GM12878 (cell line): ENCODE data around the gene PDIA4. TPM values are rescaled to one million over a fixed set of nuclear protein-coding genes. Genes with fewer than 3 reads are reported as not detected.

ENCODE experiments used
- ATAC-seq: fragments of 200-7000 bp; cut with Tn5 transposase; 3 replicates; pipeline ENCODE4 v1.9.1; 2020; ENCODE audit warnings: mild to moderate bottlenecking, moderate library complexity
- BruUV-seq: library from RNA; stranded (reverse); fragments of 400-500 nt; replicated peaks from 2 replicates; lab custom pipeline; 2021; lab: Mats Ljungman, UMichigan
- CTCF ChIA-PET: fragments of 300-600 bp; sonication (Branson Sonifier 250); formaldehyde crosslinking; extraction: SDS; loops from one replicate; lab custom pipeline; 2021; ENCODE audit warnings: inconsistent platforms; lab: Yijun Ruan, JAX
- POLR2A ChIA-PET: fragments of 350-600 bp; formaldehyde crosslinking; extraction: SDS; loops from one replicate; lab custom pipeline; 2021; ENCODE audit warnings: inconsistent platforms; lab: Charles Lee
- RAD21 ChIA-PET: fragments of 300-600 bp; sonication (Branson Sonifier 250); formaldehyde crosslinking; loops from one replicate; lab custom pipeline; 2023; ENCODE audit warnings: antibody characterized with exemption; ENCODE audit not compliant: unreplicated experiment; lab: Charles Lee
- SMC1A ChIA-PET: fragments of 300-600 bp; sonication (Branson Sonifier 250); formaldehyde crosslinking; loops from one replicate; lab custom pipeline; 2023; ENCODE audit not compliant: unreplicated experiment, uncharacterized antibody; lab: Charles Lee
- DNase-seq: peaks from one replicate; pipeline ENCODE4 v3.0.0-alpha.2; 2011; ENCODE audit warnings: low read depth, low spot score
- FAIRE-seq: peaks from 3 replicates; lab custom pipeline; 2011; peaks lifted over from hg19 to GRCh38; lab: Jason Lieb, UNC
- H2AFZ ChIP-seq: 2 replicates; pipeline ENCODE4 v1.6.0; 2011; ENCODE audit warnings: low read depth, low read length, control low read depth; ENCODE audit not compliant: control insufficient read depth
- H3K27ac ChIP-seq: 2 replicates; pipeline ENCODE4 v1.5.1; 2011; ENCODE audit warnings: control low read depth; ENCODE audit not compliant: control insufficient read depth, insufficient read depth
- H3K27me3 ChIP-seq, 2 experiments: replicated peaks in 1 of 2; 2 replicates each; pipeline versions ENCODE4 v1.6.0 to v1.6.1; 2011; ENCODE audit warnings: low read length in 1 of 2; ENCODE audit not compliant: control insufficient read depth in 2 of 2, insufficient read depth in 2 of 2
- H3K36me3 ChIP-seq, 2 experiments: 2 replicates each; pipeline ENCODE4 v1.5.1; 2011; ENCODE audit warnings: low read length in 1 of 2; ENCODE audit not compliant: control insufficient read depth in 2 of 2, insufficient read depth in 2 of 2
- H3K4me1 ChIP-seq: 2 replicates; pipeline ENCODE4 v1.6.1; 2011; ENCODE audit warnings: mild to moderate bottlenecking, low read length, moderate library complexity, mixed read lengths; ENCODE audit not compliant: control insufficient read depth, insufficient read depth
- H3K4me2 ChIP-seq: 2 replicates; pipeline ENCODE4 v1.6.0; 2011; ENCODE audit warnings: control low read depth; ENCODE audit not compliant: control insufficient read depth, insufficient read depth
- H3K4me3 ChIP-seq: fragments of 200-600 bp; sonication (generic); 2 replicates; pipeline ENCODE4 v1.5.1; 2016
- H3K79me2 ChIP-seq: 2 replicates; pipeline ENCODE4 v1.6.0; 2011; ENCODE audit warnings: low read length; ENCODE audit not compliant: control insufficient read depth, insufficient read depth
- H3K9ac ChIP-seq: 2 replicates; pipeline ENCODE4 v1.8.0; 2011; ENCODE audit warnings: low read length, control low read depth, mixed read lengths; ENCODE audit not compliant: control insufficient read depth, insufficient read depth
- H3K9me3 ChIP-seq: replicated peaks from 3 replicates; pipeline ENCODE4 v1.5.1; 2011; ENCODE audit warnings: mild to moderate bottlenecking, low read length; ENCODE audit not compliant: control insufficient read depth, insufficient read depth
- H4K20me1 ChIP-seq: 2 replicates; pipeline ENCODE4 v1.6.0; 2011; ENCODE audit not compliant: control insufficient read depth, insufficient read depth
- CHD1 ChIP-seq: IDR thresholded peaks from 2 replicates; pipeline ENCODE4 v1.6.1; 2012; ENCODE audit warnings: low read depth, low read length, improper control_type of control experiment
- GABPA ChIP-seq: IDR thresholded peaks from 2 replicates; pipeline ENCODE4 v1.6.1; 2014; ENCODE audit warnings: antibody characterized with exemption, low read depth, mild to moderate bottlenecking, inconsistent platforms
- IKZF1 ChIP-seq: fragments of 450-650 bp; conservative IDR thresholded peaks from 2 replicates; pipeline ENCODE4 v1.6.1; 2017; ENCODE audit warnings: antibody characterized with exemption, mild to moderate bottlenecking
- NR2F1 ChIP-seq: fragments of 450-650 bp; conservative IDR thresholded peaks from 2 replicates; pipeline ENCODE4 v1.6.1; 2017; ENCODE audit warnings: mild to moderate bottlenecking
- POLR2AphosphoS2 ChIP-seq: IDR thresholded peaks from 2 replicates; pipeline ENCODE4 v1.6.1; 2011; ENCODE audit warnings: low read depth, mild to moderate bottlenecking, low read length, improper control_type of control experiment, moderate library complexity
- SIX5 ChIP-seq: IDR thresholded peaks from 2 replicates; pipeline ENCODE4 v1.6.1; 2011; ENCODE audit warnings: mild to moderate bottlenecking, low read depth, low read length, moderate library complexity; ENCODE audit not compliant: severe bottlenecking
- WGBS: methylation state at CpG from one replicate; pipeline ENCODE4 v1.1.6; 2016; ENCODE audit warnings: low lambda C conversion rate; ENCODE audit not compliant: insufficient replicate concordance, insufficient coverage; ENCODE audit errors: missing lambda C conversion rate; 5-methylcytosine and 5-hydroxymethylcytosine counted together
- in situ Hi-C: fragments of 300-500 bp; cut with MboI; formaldehyde crosslinking; loops from 9 replicates; pipeline ENCODE4 v1.14.3; 2018; ENCODE audit warnings: mixed read lengths
- intact Hi-C: fragments of 100-400 bp; cut with micrococcal nuclease; formaldehyde crosslinking; loops from one replicate; pipeline ENCODE4 v1.14.2; 2022; ENCODE audit not compliant: unreplicated experiment
- polyA plus RNA-seq, 11 experiments: library from polyadenylated mRNA; depleted of rRNA in 4 of 11; unstranded in 6 of 11; stranded (reverse) in 5 of 11; fragments of >200 nt; fragmentation: Nextera tagmentation in 4 of 11; fragmentation: Illumina TruSeq in 1 of 11; extraction: Ambion mirVana in 4 of 11; extraction: Trizol in 1 of 11; gene quantifications; 1 replicate in 1 of 11; 2 replicates in 10 of 11; pipeline versions ENCODE4 v1.2.1 to v1.2.3, GENCODE V29; 2011 to 2016; ENCODE audit warnings: inconsistent platforms in 2 of 11, missing spikeins in 2 of 11, low read depth in 1 of 11
- small RNA-seq: library from RNA; depleted of rRNA; stranded (forward); fragments of <200 nt; gene quantifications from one replicate; pipeline ENCODE3, GENCODE V24; 2014
- total RNA-seq, 4 experiments: library from RNA; depleted of rRNA in 3 of 4; stranded (reverse); fragments of >200 nt in 3 of 4; fragmentation: Illumina TruSeq in 1 of 4; extraction: Trizol in 1 of 4; gene quantifications; 2 replicates each; pipeline versions ENCODE4 v1.2.1 to v1.2.3, GENCODE V29; 2013 to 2021

The PDIA4 gene
- total and polyA plus RNA-seq, 10 of the 15 experiments (the other 5 are each of a cell fraction or from before 2014, with no cell fraction given), result 7.1 to 306 (median 106) TPM

DNA sequence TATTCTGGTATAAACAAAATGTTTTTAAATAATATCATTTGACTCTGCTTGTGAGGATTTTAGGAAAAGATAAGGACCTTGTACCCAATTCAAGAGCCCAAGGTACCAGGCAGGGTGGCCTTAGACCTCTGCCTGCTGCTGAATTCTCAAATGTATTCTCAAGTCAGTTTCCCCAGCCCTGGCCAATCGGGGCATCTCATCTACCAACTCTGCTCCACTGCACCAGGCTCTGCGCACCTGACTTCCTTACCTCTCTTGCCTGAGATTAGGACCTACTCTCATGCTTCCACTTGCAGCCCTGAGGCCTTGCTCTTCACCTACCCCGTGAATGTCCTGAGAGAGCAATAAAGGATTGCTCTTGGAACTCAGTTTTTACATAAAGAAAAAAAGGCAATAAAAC, 74.6 kb downstream of the PDIA4 start:
- Histone ChIP-seq H3K27me3 (0 out of 4 replicates have a peak, but pooled peaks cover 0 to 1% of the 10 kb centered on the region in 2 experiments), H3K79me2 (no peaks in the 10 kb centered on the region), H3K4me1 (no peaks in the 10 kb centered on the region), H2AFZ (no peak overlapping the region), H4K20me1 (no peaks in the 10 kb centered on the region), H3K9me3 (no peaks in the 10 kb centered on the region), H3K9ac (no peak overlapping the region), H3K36me3 (no peaks in the 10 kb centered on the region), H3K4me2 (no peak overlapping the region), H3K27ac (no peak overlapping the region), H3K4me3 (no peak overlapping the region)
- intact Hi-C loops (no loop called here), in situ Hi-C loops (no loop called here)
- BruUV-seq, result no TSS peak
- TF ChIP-seq SIX5 (no peak), IKZF1 (no peak), POLR2AphosphoS2 (no peak), CHD1 (no peak), GABPA (no peak), NR2F1 (no peak)
- ATAC-seq, result no peak
- WGBS, result 49% methylated on average over 3 of the region's 3 CpGs
- CTCF ChIA-PET, result interaction anchor here (0.6 kb wide), 1 partner anchor 9 kb away, joined by 4 read pairs; no protein-coding TSS in a partner anchor
- RAD21 ChIA-PET, result no interaction called here
- POLR2A ChIA-PET, result no interaction called here
- SMC1A ChIA-PET, result no interaction called here
- DNase-seq, result no peak
- FAIRE-seq, result no peak

Small RNA genes lying within 50 kb of the gene (small RNA-seq; reads per million reads assigned to genes)
- not detected for gene COX6B1P1
- not detected for gene RNU6-650P
- gene RNY1, result 1,808 reads per million, percentile 100 among the genes with 10 or more reads in this experiment
- 202 reads per million, percentile 99 among the genes with 10 or more reads in this experiment for gene RNY3
- 2,194 reads per million, percentile 100 among the genes with 10 or more reads in this experiment for gene RNY4

Other genes with a start within 250 kb of the PDIA4 start
- gene EZH2, start 144.2 kb downstream of the PDIA4 start, total RNA-seq (2014; rRNA removed), result 25.5 and 28.8 TPM in 2 replicates
- gene EZH2, start 144.2 kb downstream of the PDIA4 start, total RNA-seq (2014; rRNA removed; fragmentation: Illumina TruSeq; extraction: Trizol), result 29.5 and 31.6 TPM in 2 replicates
- 34.4 and 37.9 TPM in 2 replicates for gene EZH2, start 144.2 kb downstream of the PDIA4 start, total RNA-seq (2021)
- gene EZH2, start 144.2 kb downstream of the PDIA4 start, polyA plus RNA-seq (2011; rRNA removed), result 69.6 and 85.0 TPM in 2 replicates
- gene EZH2, start 144.2 kb downstream of the PDIA4 start, polyA plus RNA-seq (2014; fragmentation: Illumina TruSeq; extraction: Trizol), result 51.0 and 60.9 TPM in 2 replicates
- 10 to 100 TPM; 19.4 to 20.2 TPM for gene EZH2, start 144.2 kb downstream of the PDIA4 start, polyA plus RNA-seq (2014; fragmentation: Nextera tagmentation; extraction: Ambion mirVana)
- 39.1 and 43.7 TPM in 2 replicates for gene EZH2, start 144.2 kb downstream of the PDIA4 start, polyA plus RNA-seq (2014; rRNA removed)
- 10 to 100 TPM; 48.3 to 49.4 TPM for gene EZH2, start 144.2 kb downstream of the PDIA4 start, polyA plus RNA-seq (2016; fragmentation: Nextera tagmentation; extraction: Ambion mirVana)
- 4.8 and 6.3 TPM in 2 replicates for gene ZNF786, start 62.2 kb upstream of the PDIA4 start, total RNA-seq (2014; rRNA removed)
- gene ZNF786, start 62.2 kb upstream of the PDIA4 start, total RNA-seq (2014; rRNA removed; fragmentation: Illumina TruSeq; extraction: Trizol), result 3.7 and 4.1 TPM in 2 replicates
- gene ZNF786, start 62.2 kb upstream of the PDIA4 start, total RNA-seq (2021), result 5.8 and 6.4 TPM in 2 replicates
- gene ZNF786, start 62.2 kb upstream of the PDIA4 start, polyA plus RNA-seq (2011; rRNA removed), result 1.6 and 1.8 TPM in 2 replicates
- gene ZNF786, start 62.2 kb upstream of the PDIA4 start, polyA plus RNA-seq (2014; fragmentation: Illumina TruSeq; extraction: Trizol), result 2.0 and 2.9 TPM in 2 replicates
- gene ZNF786, start 62.2 kb upstream of the PDIA4 start, polyA plus RNA-seq (2014; fragmentation: Nextera tagmentation; extraction: Ambion mirVana), result under 1 TPM; 0.47 to 0.86 TPM
- 3.7 and 4.4 TPM in 2 replicates for gene ZNF786, start 62.2 kb upstream of the PDIA4 start, polyA plus RNA-seq (2014; rRNA removed)
- gene ZNF786, start 62.2 kb upstream of the PDIA4 start, polyA plus RNA-seq (2016; fragmentation: Nextera tagmentation; extraction: Ambion mirVana), result 1 to 10 TPM; 4.9 to 7.0 TPM
- 0.79 and 1.0 TPM in 2 replicates for gene ZNF425, start 97.8 kb upstream of the PDIA4 start, total RNA-seq (2014; rRNA removed)
- 0.88 and 1.2 TPM in 2 replicates for gene ZNF425, start 97.8 kb upstream of the PDIA4 start, total RNA-seq (2014; rRNA removed; fragmentation: Illumina TruSeq; extraction: Trizol)
- 0.69 and 1.6 TPM in 2 replicates for gene ZNF425, start 97.8 kb upstream of the PDIA4 start, total RNA-seq (2021)
- gene ZNF425, start 97.8 kb upstream of the PDIA4 start, polyA plus RNA-seq (2011; rRNA removed), result 0.53 and 0.95 TPM in 2 replicates
- 0.25 and 1.0 TPM in 2 replicates for gene ZNF425, start 97.8 kb upstream of the PDIA4 start, polyA plus RNA-seq (2014; fragmentation: Illumina TruSeq; extraction: Trizol)
- gene ZNF425, start 97.8 kb upstream of the PDIA4 start, polyA plus RNA-seq (2014; fragmentation: Nextera tagmentation; extraction: Ambion mirVana), result under 1 TPM; 0.19 to 0.20 TPM
- 0.41 and 0.99 TPM in 2 replicates for gene ZNF425, start 97.8 kb upstream of the PDIA4 start, polyA plus RNA-seq (2014; rRNA removed)
- gene ZNF425, start 97.8 kb upstream of the PDIA4 start, polyA plus RNA-seq (2016; fragmentation: Nextera tagmentation; extraction: Ambion mirVana), result 1 to 10 TPM; 1.8 TPM
- 9.8 and 13.6 TPM in 2 replicates for gene ZNF398, start 118.9 kb upstream of the PDIA4 start, total RNA-seq (2014; rRNA removed)
- gene ZNF398, start 118.9 kb upstream of the PDIA4 start, total RNA-seq (2014; rRNA removed; fragmentation: Illumina TruSeq; extraction: Trizol), result 9.3 and 9.5 TPM in 2 replicates
- gene ZNF398, start 118.9 kb upstream of the PDIA4 start, total RNA-seq (2021), result 12.9 and 15.3 TPM in 2 replicates
- gene ZNF398, start 118.9 kb upstream of the PDIA4 start, polyA plus RNA-seq (2011; rRNA removed), result 4.1 and 8.1 TPM in 2 replicates
- 8.3 and 10.4 TPM in 2 replicates for gene ZNF398, start 118.9 kb upstream of the PDIA4 start, polyA plus RNA-seq (2014; fragmentation: Illumina TruSeq; extraction: Trizol)
- gene ZNF398, start 118.9 kb upstream of the PDIA4 start, polyA plus RNA-seq (2014; fragmentation: Nextera tagmentation; extraction: Ambion mirVana), result 1 to 10 TPM; 2.3 to 2.5 TPM
- 7.8 and 9.3 TPM in 2 replicates for gene ZNF398, start 118.9 kb upstream of the PDIA4 start, polyA plus RNA-seq (2014; rRNA removed)
- gene ZNF398, start 118.9 kb upstream of the PDIA4 start, polyA plus RNA-seq (2016; fragmentation: Nextera tagmentation; extraction: Ambion mirVana), result 10 to 100 TPM; 10.6 to 10.9 TPM
- gene ZNF282, start 167.0 kb upstream of the PDIA4 start, total RNA-seq (2014; rRNA removed), result 14.2 and 15.2 TPM in 2 replicates
- gene ZNF282, start 167.0 kb upstream of the PDIA4 start, total RNA-seq (2014; rRNA removed; fragmentation: Illumina TruSeq; extraction: Trizol), result 8.3 and 8.4 TPM in 2 replicates
- 28.4 and 30.9 TPM in 2 replicates for gene ZNF282, start 167.0 kb upstream of the PDIA4 start, total RNA-seq (2021)
- 6.5 and 14.3 TPM in 2 replicates for gene ZNF282, start 167.0 kb upstream of the PDIA4 start, polyA plus RNA-seq (2011; rRNA removed)
- 2.7 and 7.8 TPM in 2 replicates for gene ZNF282, start 167.0 kb upstream of the PDIA4 start, polyA plus RNA-seq (2014; fragmentation: Illumina TruSeq; extraction: Trizol)
- gene ZNF282, start 167.0 kb upstream of the PDIA4 start, polyA plus RNA-seq (2014; fragmentation: Nextera tagmentation; extraction: Ambion mirVana), result under 1 TPM; 0.35 to 0.84 TPM
- 18.2 and 28.3 TPM in 2 replicates for gene ZNF282, start 167.0 kb upstream of the PDIA4 start, polyA plus RNA-seq (2014; rRNA removed)
- 1 to 10 TPM; 2.2 to 2.5 TPM for gene ZNF282, start 167.0 kb upstream of the PDIA4 start, polyA plus RNA-seq (2016; fragmentation: Nextera tagmentation; extraction: Ambion mirVana)
- gene ZNF212, start 211.1 kb upstream of the PDIA4 start, total RNA-seq (2014; rRNA removed), result 4.6 and 5.6 TPM in 2 replicates
- 4.4 TPM in 2 replicates for gene ZNF212, start 211.1 kb upstream of the PDIA4 start, total RNA-seq (2014; rRNA removed; fragmentation: Illumina TruSeq; extraction: Trizol)
- 9.4 and 11.6 TPM in 2 replicates for gene ZNF212, start 211.1 kb upstream of the PDIA4 start, total RNA-seq (2021)
- 3.1 and 3.7 TPM in 2 replicates for gene ZNF212, start 211.1 kb upstream of the PDIA4 start, polyA plus RNA-seq (2011; rRNA removed)
- 3.3 and 5.7 TPM in 2 replicates for gene ZNF212, start 211.1 kb upstream of the PDIA4 start, polyA plus RNA-seq (2014; fragmentation: Illumina TruSeq; extraction: Trizol)
- gene ZNF212, start 211.1 kb upstream of the PDIA4 start, polyA plus RNA-seq (2014; fragmentation: Nextera tagmentation; extraction: Ambion mirVana), result 1 to 10 TPM; 1.2 to 2.1 TPM
- gene ZNF212, start 211.1 kb upstream of the PDIA4 start, polyA plus RNA-seq (2014; rRNA removed), result 5.1 and 6.1 TPM in 2 replicates
- gene ZNF212, start 211.1 kb upstream of the PDIA4 start, polyA plus RNA-seq (2016; fragmentation: Nextera tagmentation; extraction: Ambion mirVana), result 1 to 10 TPM; 8.7 to 9.6 TPM
- 9.9 and 10.5 TPM in 2 replicates for gene ZNF783, start 233.7 kb upstream of the PDIA4 start, total RNA-seq (2014; rRNA removed)
- 5.6 and 6.1 TPM in 2 replicates for gene ZNF783, start 233.7 kb upstream of the PDIA4 start, total RNA-seq (2014; rRNA removed; fragmentation: Illumina TruSeq; extraction: Trizol)
- 12.9 and 14.4 TPM in 2 replicates for gene ZNF783, start 233.7 kb upstream of the PDIA4 start, total RNA-seq (2021)
- gene ZNF783, start 233.7 kb upstream of the PDIA4 start, polyA plus RNA-seq (2011; rRNA removed), result 6.2 and 8.0 TPM in 2 replicates
- gene ZNF783, start 233.7 kb upstream of the PDIA4 start, polyA plus RNA-seq (2014; fragmentation: Illumina TruSeq; extraction: Trizol), result 6.5 and 7.0 TPM in 2 replicates
- 1 to 10 TPM; 2.0 to 2.8 TPM for gene ZNF783, start 233.7 kb upstream of the PDIA4 start, polyA plus RNA-seq (2014; fragmentation: Nextera tagmentation; extraction: Ambion mirVana)
- 11.1 and 11.8 TPM in 2 replicates for gene ZNF783, start 233.7 kb upstream of the PDIA4 start, polyA plus RNA-seq (2014; rRNA removed)
- gene ZNF783, start 233.7 kb upstream of the PDIA4 start, polyA plus RNA-seq (2016; fragmentation: Nextera tagmentation; extraction: Ambion mirVana), result 1 to 10 TPM; 5.7 TPM